AG04450 (cell line): ENCODE measurements around the gene DOLPP1. TPM values are rescaled to one million over a fixed set of nuclear protein-coding genes. Genes with fewer than 3 reads are reported as not detected.

Source experiments
- CTCF ChIA-PET: fragments of 300-600, 350-600 bp; formaldehyde crosslinking; extraction: SDS; loops from one replicate; lab custom pipeline; 2022; ENCODE audit warnings: antibody characterized with exemption, inconsistent platforms; lab: Charles Lee
- POLR2A ChIA-PET: fragments of 350-600 bp; formaldehyde crosslinking; extraction: SDS; loops from one replicate; lab custom pipeline; 2021; ENCODE audit warnings: antibody characterized with exemption, inconsistent platforms; lab: Yijun Ruan, JAX
- DNase-seq: peaks from one replicate; pipeline ENCODE4 v3.0.0-alpha.2; 2011; ENCODE audit warnings: low read depth, low spot score
- H3K27ac ChIP-seq: one replicate; pipeline ENCODE4 v1.5.1; 2012; ENCODE audit warnings: low read depth, low read length, control low read depth
- H3K27me3 ChIP-seq: one replicate; pipeline ENCODE4 v1.6.0; 2012; ENCODE audit warnings: low read length; ENCODE audit not compliant: control insufficient read depth, insufficient read depth
- H3K4me3 ChIP-seq: 2 replicates; pipeline ENCODE4 v1.5.1; 2011; ENCODE audit warnings: mild to moderate bottlenecking, low read depth, low read length, control low read depth
- H3K9me3 ChIP-seq: 2 replicates; pipeline ENCODE4 v1.5.1; 2012; ENCODE audit warnings: low read length; ENCODE audit not compliant: control insufficient read depth, insufficient read depth
- CTCF ChIP-seq: IDR thresholded peaks from 2 replicates; pipeline ENCODE4 v1.5.1; 2011; ENCODE audit warnings: low read depth, low read length, control low read depth, inconsistent platforms
- polyA plus RNA-seq: library from polyadenylated mRNA; depleted of rRNA; stranded (reverse); fragments of >200 nt; gene quantifications from 2 replicates; pipeline ENCODE4 v1.2.3, GENCODE V29; 2011

Gene DOLPP1
- polyA plus RNA-seq, 1 experiment: 11.9 TPM

GRCh38 chr9:129040113-129040643, 40.7 kb upstream of the DOLPP1 start:
- no peaks in the 10 kb centered on the region for H3K27me3 ChIP-seq
- TF ChIP-seq CTCF: no peak
- POLR2A ChIA-PET: interaction anchor here (0.5 kb wide), 1 partner anchor 34 kb away, joined by 3 read pairs; no protein-coding TSS in a partner anchor
- DNase-seq: no peak
- no peak overlapping the region for H3K27ac ChIP-seq
- peaks cover 4% of the 10 kb centered on the region; the same call in 1 of the 2 replicates for H3K9me3 ChIP-seq
- H3K4me3 ChIP-seq: no peak overlapping the region
- CTCF ChIA-PET: no interaction called here

DNA sequence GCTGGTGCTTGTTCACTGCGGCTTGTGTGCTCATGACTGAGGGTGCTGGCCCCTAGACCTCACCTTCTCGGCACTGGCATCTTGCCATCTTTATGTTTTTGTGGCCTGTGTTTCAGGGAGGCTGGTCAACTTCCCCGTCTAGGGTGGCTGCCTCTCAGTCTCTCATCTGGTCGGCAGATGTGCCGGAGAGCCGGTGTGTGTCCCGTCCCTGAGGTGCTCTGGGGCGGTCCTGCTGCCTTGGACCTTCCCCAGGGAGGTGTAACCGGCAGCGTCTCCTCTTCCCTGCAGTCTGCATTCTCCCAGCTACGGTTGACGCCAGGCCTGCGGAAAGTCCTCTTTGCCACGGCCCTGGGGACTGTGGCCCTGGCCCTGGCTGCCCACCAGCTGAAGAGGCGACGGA, 38.9 kb upstream of the DOLPP1 start:
- Histone ChIP-seq H3K27me3 (no peaks in the 10 kb centered on the region), H3K9me3 (no peaks in the 10 kb centered on the region), H3K27ac (no peak overlapping the region), H3K4me3 (no peak overlapping the region)
- no peak for TF ChIP-seq CTCF
- no peak for DNase-seq
- POLR2A ChIA-PET: no interaction called here
- CTCF ChIA-PET: interaction anchor here (1.1 to 1.4 kb wide), 2 partner anchors 12 to 14 kb away, joined by 3 to 4 read pairs; partner anchors contain the start of gene SH3GLB2

DNA sequence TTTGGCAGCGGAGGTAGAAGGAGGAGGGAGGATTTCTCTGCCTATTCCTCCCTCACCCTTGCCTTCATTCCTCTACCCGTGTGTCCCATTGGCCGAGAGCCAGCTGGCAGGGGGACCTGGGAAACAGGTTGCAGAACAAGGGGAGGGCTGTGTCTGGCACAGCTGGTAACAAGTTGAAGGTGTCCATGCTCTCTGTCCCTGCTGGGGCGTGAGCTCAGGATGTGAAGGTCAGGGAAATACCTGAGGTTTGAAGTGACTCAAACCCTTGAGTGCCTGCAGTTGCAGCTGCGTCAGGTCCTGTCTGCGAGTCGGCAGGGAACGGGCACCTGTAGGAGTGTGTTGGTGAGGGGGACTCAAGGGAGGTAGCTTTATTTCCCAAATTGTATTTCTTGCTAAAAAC, 28.3 kb upstream of the DOLPP1 start:
- ChIA-PET CTCF (no interaction called here), POLR2A (no interaction called here)
- Histone ChIP-seq H3K4me3 (no peak overlapping the region), H3K9me3 (no peaks in the 10 kb centered on the region), H3K27ac (no peak overlapping the region), H3K27me3 (no peaks in the 10 kb centered on the region)
- no peak for TF ChIP-seq CTCF
- DNase-seq: no peak

DNA sequence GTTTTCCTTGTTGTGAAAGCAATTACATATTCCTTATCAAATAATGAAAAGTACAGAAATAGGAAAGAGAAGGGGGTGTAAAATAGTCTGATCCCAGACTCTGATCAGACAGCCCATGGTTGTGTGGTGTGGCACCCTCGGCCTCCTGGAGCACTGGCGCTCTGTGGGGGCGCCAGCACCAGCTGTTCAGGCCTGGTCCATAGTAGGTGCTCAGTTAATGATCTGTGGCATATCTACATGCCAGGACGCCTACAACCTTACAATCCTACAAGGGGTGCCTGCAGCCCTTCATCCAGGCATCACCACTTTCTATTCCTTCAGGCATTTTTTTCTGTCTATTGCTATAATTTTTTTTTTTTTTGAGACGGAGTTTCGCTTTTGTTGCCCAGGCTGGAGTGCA, 27.9 kb upstream of the DOLPP1 start:
- CTCF ChIA-PET: no interaction called here
- POLR2A ChIA-PET: no interaction called here
- no peak overlapping the region for H3K4me3 ChIP-seq
- TF ChIP-seq CTCF: no peak
- no peak for DNase-seq
- no peaks in the 10 kb centered on the region for H3K27me3 ChIP-seq
- H3K27ac ChIP-seq: no peak overlapping the region
- H3K9me3 ChIP-seq: no peaks in the 10 kb centered on the region

- Histone ChIP-seq H3K9me3 (no peaks in the 10 kb centered on the region), H3K27me3 (no peaks in the 10 kb centered on the region), H3K4me3 (no peak overlapping the region), H3K27ac (no peak overlapping the region)
- ChIA-PET CTCF (no interaction called here), POLR2A (no interaction called here)
- no peak for TF ChIP-seq CTCF
- no peak for DNase-seq
Observed at GRCh38 chr9:129054163-129054851, 26.6 kb upstream of the DOLPP1 start.
